ENCODE results near the gene KRT74.

The KRT74 gene

GRCh38 chr12:52577316-52577715, 3.7 kb upstream of the KRT74 start:
- in situ Hi-C loops (cut with MboI; ENCODE audit: low sequenced_read_pairs), result no loop called here

DNA sequence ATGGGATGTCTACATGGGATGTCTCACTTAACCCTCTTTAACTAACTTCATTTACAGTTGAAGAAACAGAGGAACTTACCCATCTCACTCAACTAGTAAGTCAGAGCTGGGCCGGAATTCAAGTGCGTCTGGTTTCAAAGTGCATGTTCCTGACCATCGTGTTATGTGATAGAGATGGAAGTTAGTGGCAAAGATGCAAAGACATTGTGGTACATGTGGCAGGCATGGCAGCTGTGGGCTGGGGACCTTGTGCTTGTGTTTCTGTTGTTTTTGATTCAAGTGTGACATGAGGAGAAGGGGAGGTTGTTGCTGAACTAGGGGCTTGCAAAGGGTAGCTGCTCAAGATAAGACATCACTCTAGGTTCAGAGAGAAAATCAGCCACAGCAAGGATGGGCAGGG, 2.3 kb upstream of the KRT74 start:
- in situ Hi-C loops (cut with MboI; ENCODE audit: low sequenced_read_pairs), result no loop called here

DNA sequence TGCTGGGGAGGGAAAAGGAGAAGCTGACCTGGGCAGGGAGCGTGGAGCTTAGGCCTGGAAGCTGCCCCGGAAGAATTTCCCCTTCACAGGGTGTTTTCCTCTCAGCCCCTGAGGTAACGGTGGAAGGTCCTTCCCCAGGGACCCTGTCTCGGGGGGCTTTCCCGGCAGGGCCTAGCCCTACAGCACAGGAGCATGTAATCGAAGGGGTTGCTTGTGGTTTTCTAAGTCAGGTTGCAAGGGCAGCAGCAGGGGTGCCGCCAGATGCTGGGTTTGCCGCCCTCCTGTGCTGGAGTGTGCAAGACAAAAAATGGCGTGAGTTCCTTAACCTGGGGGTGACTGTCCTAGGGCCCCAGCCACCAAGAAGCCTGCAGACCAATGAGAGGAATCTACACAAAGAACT, 1.6 kb upstream of the KRT74 start:
- in situ Hi-C loops (cut with MboI; ENCODE audit: low sequenced_read_pairs), result no loop called here

DNA sequence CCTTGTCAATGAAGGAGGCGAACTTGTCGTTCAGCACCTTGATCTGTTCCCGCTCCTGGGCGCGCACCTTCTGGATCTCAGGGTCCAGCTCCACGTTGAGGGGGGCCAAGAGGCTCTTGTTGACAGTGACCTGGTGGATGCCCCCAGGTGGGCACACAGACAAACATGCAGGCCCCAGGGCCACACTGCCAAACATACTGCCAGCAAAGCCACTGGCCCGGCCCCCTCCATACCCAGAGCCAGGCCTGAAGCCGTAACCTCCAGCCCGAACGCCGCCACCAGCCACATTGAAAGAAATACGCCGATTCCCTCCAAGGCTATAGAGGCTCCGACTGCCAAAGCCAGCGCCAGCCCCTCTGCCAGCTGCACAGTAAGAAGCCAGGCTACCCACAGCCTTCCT, 337 bp downstream of the KRT74 start:
- in situ Hi-C loops (cut with MboI; ENCODE audit: low sequenced_read_pairs), result no loop called here

GRCh38 chr12:52570511-52570910, 3.1 kb downstream of the KRT74 start:
- in situ Hi-C loops (cut with MboI; ENCODE audit: low sequenced_read_pairs), result no loop called here

GRCh38 chr12:52568111-52568510, 5.5 kb downstream of the KRT74 start:
- in situ Hi-C loops (cut with MboI; ENCODE audit: low sequenced_read_pairs), result no loop called here

DNA sequence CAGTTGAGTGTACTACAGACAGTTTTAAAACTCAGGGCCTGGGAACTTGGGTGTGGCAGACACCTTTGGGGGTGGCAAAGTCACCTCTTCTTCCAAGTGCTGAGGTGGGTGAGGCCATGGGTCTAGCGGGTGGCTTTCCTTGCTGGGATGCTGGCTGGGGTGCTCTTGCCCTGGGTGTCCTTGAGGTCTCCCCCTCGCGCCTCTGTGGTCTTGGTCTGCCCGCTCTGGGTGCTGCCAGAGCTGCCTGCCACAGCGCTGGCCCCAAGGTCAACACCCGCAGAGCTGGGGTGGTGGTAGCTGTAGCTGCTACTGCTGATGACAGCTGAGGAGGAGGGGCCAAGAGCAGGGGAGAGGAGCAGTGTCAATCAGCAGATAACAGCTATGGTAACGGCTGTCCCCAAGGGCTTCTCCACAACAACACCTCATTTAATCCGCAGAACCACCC, 6.8 kb downstream of the KRT74 start:
- in situ Hi-C loops (cut with MboI; ENCODE audit: low sequenced_read_pairs), result no loop called here

DNA sequence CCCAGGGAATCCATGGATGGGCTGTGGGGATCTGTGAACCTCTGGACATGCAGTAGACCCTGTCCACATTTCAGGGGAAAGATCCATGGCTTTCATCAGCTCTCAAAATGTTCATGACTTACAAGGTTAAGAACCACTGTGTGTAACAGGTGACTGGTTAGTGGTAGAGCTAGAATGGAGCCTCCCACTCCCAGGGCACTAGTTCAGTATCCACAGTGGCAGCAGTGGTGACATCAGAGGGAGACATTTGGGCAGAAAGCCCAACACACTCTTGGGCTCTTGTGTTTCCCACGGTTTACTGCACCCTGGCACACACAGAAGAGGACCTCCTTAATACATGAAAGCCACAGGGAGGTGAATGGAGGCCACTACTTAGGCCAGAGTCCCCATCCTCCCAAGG, 9.1 kb downstream of the KRT74 start:
- in situ Hi-C loops (cut with MboI; ENCODE audit: low sequenced_read_pairs), result no loop called here

DNA sequence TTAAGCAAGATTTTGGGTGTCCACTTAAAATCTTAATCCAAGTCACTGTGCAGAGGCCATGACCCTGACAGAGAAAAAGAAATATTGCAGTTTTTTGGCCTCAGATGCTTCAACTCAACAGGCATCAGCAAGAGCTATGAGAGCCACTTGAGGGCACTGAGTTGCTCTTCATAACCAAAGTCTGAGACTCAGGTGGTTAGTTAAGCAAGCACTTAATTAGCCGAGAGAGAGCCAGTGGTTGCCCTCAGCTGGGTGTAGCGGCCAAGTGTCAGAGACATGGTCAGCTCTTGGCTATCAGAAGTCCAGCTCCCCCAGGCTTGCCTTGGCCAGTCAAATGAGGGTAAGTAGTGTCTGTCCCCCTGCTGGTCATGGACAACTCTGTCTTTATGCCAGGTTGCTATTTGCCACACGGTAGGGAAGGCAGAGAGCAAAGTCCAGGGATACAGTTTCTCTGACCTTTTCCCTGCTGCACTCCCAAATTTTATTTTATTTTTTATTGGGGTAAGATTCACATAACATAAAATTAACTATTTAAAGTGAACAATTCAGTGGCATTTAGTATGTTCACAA, 11.7 kb downstream of the KRT74 start:
- in situ Hi-C loops (cut with MboI; ENCODE audit: low sequenced_read_pairs), result no loop called here

DNA sequence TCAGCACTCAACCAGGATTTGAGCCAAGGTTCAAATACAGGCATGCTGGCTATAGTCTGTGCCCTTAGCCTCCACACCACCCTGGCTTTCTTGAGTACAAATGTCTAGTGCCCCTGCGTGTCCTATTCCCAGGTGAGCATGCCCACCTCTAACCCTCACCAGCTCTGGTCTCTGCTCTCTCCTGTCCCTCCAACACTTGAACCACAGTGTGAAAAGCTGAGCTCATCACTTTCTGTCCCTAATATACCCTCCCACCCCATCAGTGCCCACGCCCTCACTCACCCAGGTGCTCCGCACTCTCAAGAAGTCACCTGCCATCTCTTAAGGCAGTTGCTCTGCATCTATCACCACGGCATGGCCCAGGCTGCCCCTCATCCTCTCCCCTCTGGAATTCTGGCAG, 13.7 kb downstream of the KRT74 start:
- in situ Hi-C loops (cut with MboI; ENCODE audit: low sequenced_read_pairs), result no loop called here

DNA sequence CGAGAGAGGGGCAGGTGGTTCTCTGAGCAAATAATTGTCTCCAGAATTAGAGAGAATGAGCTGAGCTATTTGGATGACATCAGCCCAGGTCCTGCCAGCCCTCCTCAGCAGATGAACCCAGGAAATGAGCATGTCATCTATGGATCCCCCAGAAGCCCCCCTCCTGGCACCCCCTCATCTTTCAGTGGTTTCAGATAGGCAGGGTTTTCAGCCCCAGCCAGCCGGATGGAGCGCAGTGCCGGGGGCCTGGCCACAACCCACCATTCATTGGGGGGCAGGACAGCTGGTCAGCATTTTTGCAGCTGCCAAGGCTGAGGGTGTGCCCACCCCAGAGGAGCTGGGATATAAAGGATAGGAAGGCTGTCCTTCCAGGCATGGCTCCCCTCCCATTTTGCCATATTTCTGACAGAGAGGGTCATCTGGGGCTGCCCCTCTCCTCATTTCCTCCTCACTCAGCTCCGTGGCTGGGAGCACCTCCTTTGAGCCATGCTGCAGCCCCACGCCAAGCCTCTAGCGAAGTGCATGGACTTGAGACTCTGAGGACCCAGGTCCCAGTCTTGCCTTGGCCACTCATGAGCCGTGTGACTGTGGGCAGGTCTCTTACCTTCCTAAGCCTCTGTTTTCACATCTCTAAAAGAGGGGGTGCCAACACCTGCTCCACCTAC, 14.7 kb downstream of the KRT74 start:
- in situ Hi-C loops (cut with MboI; ENCODE audit: low sequenced_read_pairs), result no loop called here

GRCh38 chr12:52557476-52557875, 16.2 kb downstream of the KRT74 start:
- in situ Hi-C loops (cut with MboI; ENCODE audit: low sequenced_read_pairs), result no loop called here

- in situ Hi-C loops (cut with MboI; ENCODE audit: low sequenced_read_pairs), result no loop called here
Observed at GRCh38 chr12:52555577-52555976, 18.1 kb downstream of the KRT74 start.

- in situ Hi-C loops (cut with MboI; ENCODE audit: low sequenced_read_pairs), result no loop called here
Observed at GRCh38 chr12:52552681-52553195, 20.9 kb downstream of the KRT74 start, which contains the start of gene KRT71. TSS of gene KRT71 (minus strand) at chr12:52553145. CDS start at chr12:52553077, 68 bp downstream.

GRCh38 chr12:52552055-52552454, 21.6 kb downstream of the KRT74 start:
- in situ Hi-C loops (cut with MboI; ENCODE audit: low sequenced_read_pairs), result no loop called here

- in situ Hi-C loops (cut with MboI; ENCODE audit: low sequenced_read_pairs), result no loop called here
Observed at GRCh38 chr12:52551216-52551865, 22.3 kb downstream of the KRT74 start.

DNA sequence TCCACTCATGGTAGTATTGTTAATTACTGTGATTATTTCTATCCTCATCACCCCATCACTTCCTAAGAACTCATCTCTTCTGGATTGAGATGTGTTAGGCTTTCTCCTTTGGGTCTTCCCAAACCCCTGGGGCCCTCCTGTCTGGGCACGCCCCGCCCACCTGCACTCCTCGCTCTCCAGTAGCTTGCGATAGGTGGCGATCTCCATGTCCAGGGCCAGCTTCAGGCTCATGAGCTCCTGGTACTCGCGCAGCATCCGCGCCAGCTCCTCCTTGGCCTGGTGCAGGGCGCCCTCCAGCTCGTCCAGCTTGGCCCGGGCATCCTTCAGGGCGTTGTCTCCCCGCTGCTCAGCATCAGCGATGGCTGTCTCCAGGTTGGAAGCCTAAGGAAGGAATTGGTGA, 27.5 kb downstream of the KRT74 start:
- in situ Hi-C loops (cut with MboI; ENCODE audit: low sequenced_read_pairs), result loop anchor here (25.0 kb wide), 1 partner anchor 409 kb away; no protein-coding TSS in a partner anchor

DNA sequence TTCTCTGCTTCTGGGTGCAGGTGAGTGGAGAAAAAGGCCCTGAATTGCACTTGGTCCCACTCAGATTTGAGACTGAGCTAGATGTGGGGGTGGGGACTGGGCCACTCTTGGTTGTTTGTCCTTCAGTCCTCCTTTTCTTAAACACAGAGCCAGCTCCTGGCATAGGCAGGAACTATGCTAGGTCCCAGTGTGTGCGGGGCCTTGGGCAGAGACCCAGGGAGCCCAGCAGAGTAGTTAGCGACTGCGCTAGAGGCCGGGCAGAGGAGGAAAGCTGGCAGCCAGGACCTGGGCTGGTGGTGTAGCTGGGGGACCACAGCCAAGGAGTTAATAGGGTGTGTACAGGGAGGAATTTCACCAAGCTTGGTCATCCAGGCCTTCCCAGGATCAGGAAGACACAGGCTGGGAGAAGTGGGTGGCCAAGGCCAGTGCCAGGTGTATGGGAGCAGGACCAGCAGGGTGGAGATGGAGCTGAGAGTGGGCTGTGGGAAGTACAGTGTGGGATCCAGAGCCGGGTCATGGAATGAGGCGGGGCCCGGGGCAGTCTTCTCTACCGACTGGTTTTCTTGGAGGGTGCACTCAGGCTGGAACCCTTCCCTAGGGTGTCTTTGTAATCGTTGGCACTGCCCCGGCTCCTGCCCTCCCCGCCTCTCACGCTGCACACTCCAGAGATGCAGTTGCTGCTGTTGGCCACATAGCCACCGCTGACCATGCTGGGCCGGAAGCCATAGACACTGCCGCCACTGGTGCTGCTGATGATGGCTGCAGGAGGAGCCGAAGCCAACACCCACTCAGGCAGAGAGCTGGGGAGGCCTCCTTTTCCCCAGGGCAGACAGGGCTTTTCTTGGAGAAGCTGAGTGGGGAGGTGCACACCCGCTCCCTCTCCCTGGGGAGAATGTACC, 29.4 kb downstream of the KRT74 start:
- in situ Hi-C loops (cut with MboI; ENCODE audit: low sequenced_read_pairs), result loop anchor here (25.0 kb wide), 1 partner anchor 407 kb away; no protein-coding TSS in a partner anchor

- in situ Hi-C loops (cut with MboI; ENCODE audit: low sequenced_read_pairs), result loop anchor here (25.0 kb wide), 1 partner anchor 406 kb away; no protein-coding TSS in a partner anchor
Observed at GRCh38 chr12:52542785-52543318, 30.8 kb downstream of the KRT74 start.

- in situ Hi-C loops (cut with MboI; ENCODE audit: low sequenced_read_pairs), result loop anchor here (25.0 kb wide), 1 partner anchor 405 kb away; no protein-coding TSS in a partner anchor
Observed at GRCh38 chr12:52542157-52542556, 31.5 kb downstream of the KRT74 start.

Data from HL-60/S4 (cell line).